Cardiac fibroblast (primary cell): ENCODE results near the gene TGFB1I1.
A peak's percentile ranks its signal among the peaks of the same experiment; 100 is the strongest.

Experiments used
- DNase-seq, 2 donors: peaks; one replicate each; pipeline versions ENCODE4 v3.0.0 to v3.0.0-alpha.2; 2010; ENCODE audit warnings: low read depth in 2 of 2
- H3K4me3 ChIP-seq, 2 donors: replicated peaks in 1 of 2; 1 replicate in 1 of 2; 2 replicates in 1 of 2; pipeline ENCODE4 v1.5.1; 2011; ENCODE audit warnings: low read depth in 2 of 2, low read length in 2 of 2, mild to moderate bottlenecking in 2 of 2, moderate library complexity in 1 of 2
- CTCF ChIP-seq: IDR thresholded peaks from one replicate; pipeline ENCODE4 v1.5.1; 2011; ENCODE audit warnings: low read depth, mild to moderate bottlenecking, low read length, inconsistent platforms

The TGFB1I1 gene

GRCh38 chr16:31453255-31454204, 18.4 kb upstream of the TGFB1I1 start:
- peak; percentile 67 to 78 for DNase-seq
- TF ChIP-seq CTCF = no peak
- H3K4me3 ChIP-seq = peak overlapping the region in 1 of 2 donors; percentile 12

- DNase-seq = peak in 1 of 2 donors; percentile 27
- peak; percentile 15 for TF ChIP-seq CTCF
- no peak overlapping the region for H3K4me3 ChIP-seq
These were observed 16.2 kb upstream of the TGFB1I1 start for GRCh38 chr16:31455601-31456314.

- no peak for TF ChIP-seq CTCF
- H3K4me3 ChIP-seq = no peak overlapping the region
- no peak for DNase-seq
These were observed 15.0 kb upstream of the TGFB1I1 start for GRCh38 chr16:31456988-31457360.

GRCh38 chr16:31458073-31458843, 13.7 kb upstream of the TGFB1I1 start:
- DNase-seq = peak; percentile 49 to 58
- no peak for TF ChIP-seq CTCF
- H3K4me3 ChIP-seq = peak overlapping the region; percentile 81 to 82

GRCh38 chr16:31458844-31459686, 12.9 kb upstream of the TGFB1I1 start, which contains the start of gene ARMC5:
Gene ARMC5 (plus strand): TSS chr16:31459501. CDS start chr16:31459525, 24 bp downstream.
- peak; percentile 48 for TF ChIP-seq CTCF
- DNase-seq = peak; percentile 99
- H3K4me3 ChIP-seq = peak within 1 kb of the TSS; percentile 81 to 82
